ENCODE data around the gene ZEB2.

Gene ZEB2

DNA sequence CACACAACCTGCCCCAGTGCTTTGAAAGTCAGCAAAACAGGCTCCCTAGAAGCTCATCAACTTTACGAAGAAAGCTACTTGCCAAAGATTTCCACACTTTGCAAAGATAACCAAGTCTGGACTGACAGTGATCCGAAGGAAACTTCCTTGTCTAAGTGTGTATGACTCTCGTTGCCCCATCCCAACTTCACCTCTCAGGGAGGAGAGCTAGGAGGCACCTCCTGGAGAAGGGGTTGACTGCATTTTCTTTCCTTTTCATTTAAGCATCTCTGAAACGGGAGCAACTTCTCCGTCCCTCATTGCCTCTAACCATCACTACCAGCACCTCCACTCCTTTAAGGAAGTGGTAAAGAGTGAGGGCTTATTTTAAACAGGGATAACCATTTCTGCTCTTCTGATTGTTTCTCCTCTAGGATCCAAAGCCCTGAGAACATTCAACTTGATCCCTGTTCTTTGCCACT, 7.0 kb downstream of the ZEB2 start:
- DNase-seq, result no peak

- no peak for DNase-seq
These were observed 7.4 kb downstream of the ZEB2 start for GRCh38 chr2:144512470-144512869.

DNA sequence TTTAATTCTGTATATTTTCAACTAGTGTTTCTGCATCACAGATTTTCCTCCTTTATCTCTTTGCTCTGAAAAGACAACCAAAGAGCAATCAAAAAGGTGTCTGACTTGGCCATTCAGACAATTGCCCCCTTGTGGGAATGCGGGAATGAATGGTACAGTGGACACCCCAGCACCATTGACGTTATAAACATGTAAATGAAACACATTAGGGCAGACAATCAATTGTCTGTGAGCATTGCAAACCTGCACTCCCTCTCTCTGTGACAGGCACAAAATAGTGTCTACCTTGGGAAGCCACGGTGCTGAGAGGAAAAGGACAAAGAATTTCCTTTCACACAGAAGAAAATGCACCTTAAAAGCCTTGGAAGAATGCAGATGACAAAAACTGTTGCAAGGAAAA, 8.0 kb downstream of the ZEB2 start:
- peak in 4 of 14 donors; percentile 41 to 68 (median 52) for DNase-seq

DNA sequence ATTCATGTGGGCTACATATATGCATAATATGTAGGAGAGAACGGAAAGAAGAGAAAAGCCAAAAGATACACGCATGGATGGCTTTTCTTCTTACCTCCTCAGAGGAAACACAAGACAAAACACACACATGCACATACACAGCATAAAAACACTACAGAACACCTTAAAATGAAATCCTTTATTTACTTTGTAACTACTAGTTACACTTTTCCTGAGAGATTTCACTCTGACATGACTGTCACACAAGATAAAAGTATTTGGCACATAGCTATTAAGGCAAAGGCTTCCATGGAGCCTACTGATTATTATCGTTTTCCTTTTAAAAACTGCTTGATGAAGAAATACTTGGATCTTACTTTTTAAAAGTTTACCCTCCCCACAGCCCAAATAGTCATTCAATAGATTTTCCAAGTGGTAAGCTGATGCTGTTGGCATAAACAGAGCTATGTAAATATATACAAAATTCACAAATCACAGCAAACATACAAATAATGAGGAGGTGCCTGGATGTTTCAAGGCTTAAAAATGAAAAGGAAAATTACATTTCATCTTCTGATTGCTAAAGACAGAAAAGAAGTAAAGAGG, 8.6 kb downstream of the ZEB2 start:
- DNase-seq, result no peak

DNA sequence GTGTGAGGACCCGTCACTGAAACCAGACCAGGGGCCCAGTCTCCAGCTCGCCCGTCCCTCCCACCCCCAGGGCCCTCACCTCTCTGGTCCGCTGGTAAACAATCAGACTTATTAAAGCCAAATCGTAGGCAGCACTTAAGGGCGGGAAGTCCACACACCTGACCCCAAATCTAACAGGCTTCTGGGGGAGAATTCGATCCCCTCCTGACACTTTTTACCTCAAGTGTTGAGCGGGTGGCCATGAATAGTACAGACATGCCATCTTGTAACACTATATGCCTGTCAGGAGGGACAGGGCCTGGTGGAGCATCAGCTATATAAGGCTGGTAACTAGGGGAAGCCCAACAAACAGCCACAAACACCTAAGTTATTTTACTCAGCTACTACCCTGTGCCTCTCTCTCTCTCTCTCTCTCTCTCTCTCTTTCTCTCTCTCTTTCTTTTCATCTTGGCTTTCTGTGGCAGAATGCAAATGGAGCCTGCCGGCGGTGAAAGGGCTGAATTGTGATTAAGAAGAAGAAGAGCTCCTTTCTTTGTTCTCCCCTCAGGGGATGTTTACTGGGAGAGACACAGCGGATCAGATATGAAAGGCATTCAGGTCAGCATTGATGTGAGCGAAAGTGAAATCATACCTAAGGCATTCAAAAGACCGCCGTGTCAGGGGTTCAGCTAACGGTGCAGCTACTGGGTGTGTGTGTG, 9.5 kb downstream of the ZEB2 start:
- no peak for DNase-seq

- DNase-seq, result no peak
These were observed 10.1 kb downstream of the ZEB2 start for GRCh38 chr2:144509879-144510221.

DNA sequence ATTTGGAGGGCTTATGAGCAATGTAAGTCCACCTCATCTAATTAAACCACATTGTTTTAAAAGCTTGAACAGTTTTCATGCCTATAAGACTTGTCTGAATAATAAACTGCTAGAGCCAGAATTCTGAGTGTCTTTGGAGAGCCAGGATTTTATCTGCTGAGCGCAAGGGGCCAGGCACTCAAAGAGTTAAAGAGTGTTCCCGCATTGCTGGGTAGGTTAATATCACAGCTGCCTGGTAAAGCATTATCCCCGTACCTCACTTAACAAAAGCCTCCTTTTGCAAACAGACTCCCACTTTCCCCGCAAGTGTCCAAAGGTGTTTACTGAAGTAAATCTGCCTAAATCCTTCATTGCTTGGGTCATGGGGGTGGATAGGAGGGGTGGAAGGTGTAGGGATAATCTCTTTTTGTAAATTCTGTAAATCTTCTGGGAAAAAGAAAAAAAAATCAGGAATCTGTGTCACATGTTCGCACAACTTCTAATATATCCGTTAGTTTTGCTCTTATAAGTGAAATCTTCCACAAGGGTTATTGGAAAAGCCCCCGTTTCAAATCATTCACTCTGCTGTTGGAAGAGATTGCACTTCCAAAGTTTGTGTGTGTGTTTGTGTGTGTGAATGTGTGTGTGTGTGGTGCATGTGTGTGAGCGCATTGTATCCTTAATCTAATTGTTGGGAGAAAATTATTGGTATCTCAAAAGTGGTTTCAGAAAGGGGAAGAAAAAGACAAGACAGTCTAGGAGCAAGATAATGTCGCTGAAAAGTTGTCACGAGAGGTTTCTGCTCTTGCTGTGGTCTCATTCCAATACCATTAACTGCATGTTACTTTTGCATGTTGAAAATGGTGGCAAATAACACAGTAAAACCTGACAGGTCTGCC, 10.7 kb downstream of the ZEB2 start:
- no peak for DNase-seq

DNA sequence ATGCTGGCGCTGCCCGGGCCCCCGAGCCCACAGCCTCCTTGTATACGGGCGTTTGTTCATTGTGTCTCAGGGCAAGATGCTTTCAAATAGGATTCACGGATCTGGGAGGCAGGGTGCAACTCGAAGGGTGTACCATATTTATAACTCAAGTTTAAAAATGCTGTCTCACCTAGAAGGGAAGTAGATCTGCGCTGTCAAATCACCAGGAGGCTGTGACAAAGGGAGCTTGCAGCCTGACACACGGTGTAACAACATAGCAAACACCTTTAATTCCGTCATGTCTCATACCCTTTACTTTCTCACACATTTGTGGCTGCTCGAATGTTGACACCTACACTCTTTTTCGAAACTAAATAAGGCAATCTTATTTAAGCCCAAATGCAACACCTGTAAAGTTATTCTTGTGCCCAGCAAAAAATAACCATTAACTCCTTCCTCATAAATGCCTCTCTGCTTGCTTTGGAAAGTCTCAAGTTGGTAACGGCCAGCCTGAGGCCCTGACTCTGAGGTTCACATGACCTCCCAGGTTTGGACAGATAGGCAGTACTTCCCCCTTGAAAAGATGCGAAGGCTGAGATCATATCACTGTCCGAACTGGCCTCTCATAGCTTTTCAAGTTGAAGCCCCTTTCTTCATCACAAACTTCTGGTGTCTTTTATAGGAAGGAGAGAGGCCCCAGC, 11.6 kb downstream of the ZEB2 start:
- DNase-seq, result peak in 4 of 14 donors; percentile 40 to 64 (median 60)

- DNase-seq, result no peak
These were observed 12.3 kb downstream of the ZEB2 start for GRCh38 chr2:144507441-144508171.

GRCh38 chr2:144505245-144505831, 14.6 kb downstream of the ZEB2 start:
- DNase-seq, result no peak

DNA sequence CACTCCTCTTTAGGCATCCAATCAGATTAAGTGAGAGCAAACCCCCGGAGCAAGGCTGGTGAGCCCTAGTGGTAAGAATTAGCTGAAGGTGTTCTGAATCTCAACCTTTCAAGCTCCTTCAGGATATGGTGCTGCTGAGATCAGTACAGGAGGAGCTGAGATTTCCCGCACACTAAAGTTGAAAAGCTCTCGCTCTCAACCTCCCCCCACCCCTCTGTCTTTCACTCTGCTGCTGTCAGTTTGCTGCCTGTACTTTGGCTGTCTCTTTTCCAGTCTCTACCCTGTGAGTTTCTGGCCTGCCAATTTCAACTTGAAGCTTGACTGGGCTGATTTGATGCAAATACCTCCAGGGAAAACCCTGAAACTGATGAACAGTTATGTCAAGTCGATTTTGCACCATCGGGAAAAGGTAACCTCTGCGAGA, 15.7 kb downstream of the ZEB2 start:
- no peak for DNase-seq

- DNase-seq, result no peak
These were observed 16.7 kb downstream of the ZEB2 start for GRCh38 chr2:144503242-144503641.

DNA sequence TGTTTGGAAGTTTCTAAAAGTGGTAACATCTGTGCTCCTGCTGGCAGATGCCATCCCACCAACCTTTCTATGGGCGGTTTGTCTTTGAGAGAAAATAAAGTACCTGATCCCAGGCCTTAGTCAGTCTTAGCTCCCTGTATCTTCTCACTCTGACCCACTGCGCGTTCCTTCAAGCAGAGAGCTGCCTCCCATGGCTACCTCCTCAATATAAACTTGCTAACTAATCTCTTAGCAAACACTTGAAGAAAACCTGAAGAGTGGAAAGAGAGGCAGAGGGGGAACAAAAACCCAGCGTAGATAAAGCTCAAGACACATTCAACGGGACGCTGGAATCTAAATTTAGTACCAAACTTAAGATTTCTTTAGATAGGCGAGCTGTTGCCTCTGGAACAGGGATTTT, 17.6 kb downstream of the ZEB2 start:
- no peak for DNase-seq

DNA sequence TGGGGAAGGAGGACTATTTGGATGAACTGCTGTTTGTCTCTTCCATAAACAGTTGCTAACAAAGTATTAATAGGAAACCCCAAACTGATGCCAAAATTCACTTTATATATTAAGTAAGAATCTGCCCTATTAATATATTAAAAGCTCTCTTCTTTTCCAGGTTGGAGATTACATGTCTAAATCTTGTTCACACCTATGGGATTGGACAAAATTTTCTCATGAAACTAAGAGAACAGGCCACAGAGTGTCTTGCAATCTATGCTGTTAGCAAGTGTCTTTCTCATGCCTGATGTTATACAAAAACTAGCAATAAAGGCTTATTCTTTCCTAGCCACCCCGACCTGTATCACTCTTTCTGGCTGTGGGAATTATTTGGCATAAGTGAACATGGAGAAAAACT, 18.3 kb downstream of the ZEB2 start:
- DNase-seq, result no peak

DNA sequence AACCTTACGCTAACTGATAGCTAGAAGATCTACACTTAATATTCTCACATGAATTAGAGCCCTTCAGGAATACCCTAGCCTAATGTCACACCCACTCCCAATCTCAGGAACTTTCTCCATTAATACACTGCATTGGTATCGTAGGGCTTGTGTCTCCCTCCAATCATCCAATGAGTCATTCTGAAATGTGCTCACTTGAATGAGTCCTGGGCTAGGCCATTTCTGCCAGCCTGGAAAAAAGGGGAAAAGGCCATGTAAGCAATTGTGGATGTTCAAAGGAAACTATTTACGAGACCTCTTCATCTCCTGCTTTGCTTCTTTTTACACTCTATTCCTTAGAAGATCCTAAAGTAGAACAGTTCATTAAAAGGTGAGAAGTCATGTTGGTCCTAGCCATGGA, 18.8 kb downstream of the ZEB2 start:
- DNase-seq, result no peak

DNA sequence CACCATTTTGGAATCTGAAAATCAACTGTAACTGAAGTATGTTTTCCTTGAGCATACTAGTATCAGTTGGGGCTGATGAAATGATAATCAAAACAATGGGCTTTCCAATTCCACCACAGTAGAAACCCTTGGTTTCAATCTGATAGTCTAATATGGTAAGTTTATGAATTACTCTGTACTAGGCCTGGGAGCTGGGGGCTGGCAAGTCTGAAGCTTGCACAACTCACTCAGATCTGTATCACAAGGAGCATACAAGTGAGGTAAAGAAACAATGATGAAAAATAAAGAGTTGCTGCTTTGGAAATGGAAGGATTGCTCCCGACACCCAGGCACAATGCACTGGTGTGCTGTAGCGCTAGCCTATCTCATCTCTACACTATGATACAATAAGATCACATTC, 19.4 kb downstream of the ZEB2 start:
- no peak for DNase-seq

GRCh38 chr2:144498277-144498676, 21.6 kb downstream of the ZEB2 start:
- no peak for DNase-seq

GRCh38 chr2:144496977-144497598, 22.8 kb downstream of the ZEB2 start:
- DNase-seq, result no peak

GRCh38 chr2:144496092-144496976, 23.6 kb downstream of the ZEB2 start:
- no peak for DNase-seq

Measured in C1 segment of cervical spinal cord (tissue), 14 donors.